DMS153 treated with DMSO at 0.1 percent for 48 hours (cell line): ENCODE measurements around the gene C12orf42.

Experiments used
- DNase-seq: peaks from one replicate; lab custom pipeline; 2025; ENCODE audit not compliant: unreplicated experiment; lab: John Stamatoyannopoulos, UW

The C12orf42 gene

GRCh38 chr12:103273645-103274044 is 222.1 kb downstream of the C12orf42 start:
- peak; percentile 28 for DNase-seq

- no peak for DNase-seq
These were observed 222.8 kb downstream of the C12orf42 start for GRCh38 chr12:103272949-103273348.

- peak; percentile 59 for DNase-seq
These were observed 225.8 kb downstream of the C12orf42 start for GRCh38 chr12:103269946-103270345.

- peak; percentile 96 for DNase-seq
These were observed 226.8 kb downstream of the C12orf42 start for GRCh38 chr12:103268831-103269514.

- DNase-seq, result no peak
These were observed 238.0 kb downstream of the C12orf42 start for GRCh38 chr12:103257763-103258162.
